GM21723 (cell line): ENCODE data around the gene GINM1.

Experiments
- ATAC-seq: cut with Tn5 transposase; IDR thresholded peaks from one replicate; pipeline ENCODE4 v1.9.1; 2021; ENCODE audit warnings: mild to moderate bottlenecking, moderate library complexity; ENCODE audit not compliant: unreplicated experiment

Gene GINM1, protein sequence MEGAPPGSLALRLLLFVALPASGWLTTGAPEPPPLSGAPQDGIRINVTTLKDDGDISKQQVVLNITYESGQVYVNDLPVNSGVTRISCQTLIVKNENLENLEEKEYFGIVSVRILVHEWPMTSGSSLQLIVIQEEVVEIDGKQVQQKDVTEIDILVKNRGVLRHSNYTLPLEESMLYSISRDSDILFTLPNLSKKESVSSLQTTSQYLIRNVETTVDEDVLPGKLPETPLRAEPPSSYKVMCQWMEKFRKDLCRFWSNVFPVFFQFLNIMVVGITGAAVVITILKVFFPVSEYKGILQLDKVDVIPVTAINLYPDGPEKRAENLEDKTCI

DNA sequence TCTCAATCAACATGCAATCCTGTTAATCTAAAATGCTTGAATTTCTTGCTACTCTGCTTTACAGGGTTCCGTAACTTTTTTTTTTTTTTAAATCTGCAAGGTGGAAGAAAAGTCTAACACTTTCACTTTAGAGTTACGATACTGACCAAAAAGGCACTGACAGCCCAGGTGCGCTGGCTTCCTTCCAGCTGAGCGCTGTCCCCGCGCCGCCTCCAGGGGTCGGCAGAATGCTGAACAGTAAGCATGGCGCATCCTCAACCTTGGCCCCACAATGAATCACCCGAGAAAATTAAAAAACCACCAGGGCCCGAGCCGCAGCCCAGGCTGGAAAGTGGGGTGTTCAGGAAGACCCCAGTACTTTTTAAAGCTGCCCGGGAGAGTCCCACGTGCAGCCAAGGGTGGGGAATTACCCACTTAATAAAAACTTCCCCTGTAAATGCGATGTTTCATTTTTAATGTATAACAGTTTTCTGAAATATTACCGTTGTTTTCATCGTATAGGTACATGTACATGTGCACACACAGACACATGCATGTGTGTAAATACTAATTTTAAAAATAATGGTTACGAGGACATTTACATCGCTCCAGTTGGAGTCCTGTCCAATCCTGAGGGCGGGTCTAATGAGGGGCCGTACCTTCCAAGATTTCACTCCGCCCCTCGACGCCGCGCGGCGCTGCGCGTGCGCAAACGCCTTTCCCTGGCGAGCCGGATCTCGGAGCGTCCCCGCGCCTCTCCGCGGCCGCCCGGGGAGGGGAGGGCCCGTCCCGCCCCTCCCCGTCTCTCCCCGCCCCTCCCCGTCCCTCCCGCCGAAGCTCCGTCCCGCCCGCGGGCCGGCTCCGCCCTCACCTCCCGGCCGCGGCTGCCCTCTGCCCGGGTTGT lies at the start of gene GINM1:
GINM1 (plus strand) TSS at position 849 of the 883 bp plus-strand sequence. CDS start 40 bp downstream, outside the sequence.
- ATAC-seq: peak; percentile 80

DNA sequence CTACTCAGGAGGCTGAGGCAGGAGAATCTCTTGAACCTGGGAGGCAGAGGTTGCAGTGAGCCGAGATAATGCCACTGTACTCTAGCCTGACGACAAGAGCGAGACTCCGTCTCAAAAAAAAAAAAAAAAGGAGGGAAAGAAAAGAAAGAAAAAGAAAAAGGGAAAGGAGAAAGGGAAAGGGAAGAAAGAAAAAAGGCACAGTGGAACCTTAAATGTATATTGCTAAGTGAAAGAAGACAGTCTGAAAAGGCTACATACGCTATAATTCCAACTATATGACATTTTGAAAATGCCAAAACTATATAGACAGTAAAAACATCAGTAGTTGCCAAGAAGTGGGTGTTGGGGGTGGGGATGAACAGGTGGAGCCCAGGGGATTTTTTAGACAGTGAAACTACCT lies 36.5 kb upstream of the GINM1 start:
- no peak for ATAC-seq

DNA sequence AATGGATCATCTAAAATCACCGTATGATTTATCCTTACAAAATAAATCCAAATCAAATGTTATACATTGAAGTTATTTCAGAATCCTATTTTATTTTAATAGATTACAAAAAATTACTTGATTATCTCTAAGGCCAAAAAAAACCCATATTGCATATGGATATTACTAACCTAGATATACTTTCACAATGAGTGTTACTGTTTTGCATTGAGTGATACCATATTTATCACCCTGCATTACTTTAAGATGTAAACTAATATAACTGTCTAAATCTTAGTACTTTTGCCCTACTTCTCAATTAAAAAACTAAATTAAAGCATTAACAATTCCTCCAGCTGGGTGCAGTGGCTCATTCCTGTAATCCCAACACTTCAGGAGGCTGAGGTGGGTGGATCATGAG lies 31.4 kb upstream of the GINM1 start:
- no peak for ATAC-seq

DNA sequence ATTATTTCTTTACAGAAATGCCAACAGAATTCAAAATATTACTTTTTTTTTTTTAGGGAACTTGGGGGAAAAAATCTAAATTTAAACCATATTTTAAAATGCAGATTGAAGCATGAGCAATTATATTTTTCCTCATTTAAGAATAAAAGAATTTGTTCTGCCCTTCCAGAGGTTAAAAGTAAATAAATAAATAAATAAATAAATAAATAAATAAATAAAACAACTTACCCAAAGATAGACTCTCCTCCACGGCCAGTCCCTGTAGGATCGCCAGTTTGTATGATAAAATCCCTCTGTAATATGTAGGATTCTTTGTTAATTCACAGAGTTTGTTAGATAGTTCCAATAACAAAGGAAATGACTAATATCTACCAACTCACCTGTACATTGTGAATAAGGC lies 25.0 kb upstream of the GINM1 start:
- no peak for ATAC-seq

DNA sequence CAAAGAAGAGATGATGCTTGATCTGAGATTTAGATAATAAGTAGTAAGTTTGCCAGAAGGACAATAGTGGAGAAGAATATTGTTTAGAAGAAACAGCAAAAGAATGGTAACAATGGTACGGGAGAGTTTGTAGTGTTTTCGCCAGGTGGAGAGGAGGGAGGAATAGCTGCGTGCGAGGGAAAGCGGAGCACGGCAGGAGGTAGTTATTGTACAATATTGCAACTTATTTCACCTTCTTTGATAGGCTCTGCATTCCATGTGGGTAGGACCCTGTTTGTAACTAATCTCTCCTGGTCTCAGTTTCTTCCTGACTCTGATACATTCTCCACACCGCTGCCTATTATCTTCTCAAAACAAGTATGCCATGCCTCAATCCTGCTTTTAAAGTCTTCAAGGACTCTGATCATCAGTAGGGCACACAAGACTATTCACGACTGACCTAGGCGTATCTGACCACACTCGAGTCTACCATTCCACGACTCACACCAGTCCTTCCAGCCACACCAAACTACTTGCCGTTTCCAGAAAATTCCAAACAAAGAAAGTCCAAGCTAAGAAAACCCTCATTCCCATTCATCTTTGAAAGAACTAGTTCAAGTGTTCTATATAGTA lies 21.4 kb upstream of the GINM1 start:
- peak; percentile 2 for ATAC-seq

DNA sequence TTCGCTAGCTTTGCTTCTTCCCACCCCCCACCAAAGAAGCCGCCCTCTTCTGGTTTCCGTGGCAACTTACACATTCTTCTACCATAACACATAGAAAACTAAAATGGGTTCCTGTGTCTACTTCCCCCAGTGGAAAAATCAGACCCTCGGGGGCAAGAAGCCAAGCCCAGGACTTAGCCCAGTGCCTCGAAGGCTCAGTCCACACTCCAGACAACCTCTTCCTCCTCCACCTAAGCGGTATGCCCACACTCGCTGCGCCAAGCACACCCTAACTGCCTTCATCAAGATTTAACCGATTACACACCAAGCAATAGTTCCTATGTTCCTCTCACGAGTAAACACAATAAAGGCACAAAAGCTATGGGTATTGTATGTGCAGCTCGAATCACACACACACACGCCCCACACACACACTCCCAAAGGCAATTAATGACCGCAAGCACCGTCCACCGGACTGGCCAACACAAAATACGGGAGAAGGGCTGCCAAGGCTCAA lies 20.9 kb upstream of the GINM1 start:
- peak; percentile 29 for ATAC-seq

DNA sequence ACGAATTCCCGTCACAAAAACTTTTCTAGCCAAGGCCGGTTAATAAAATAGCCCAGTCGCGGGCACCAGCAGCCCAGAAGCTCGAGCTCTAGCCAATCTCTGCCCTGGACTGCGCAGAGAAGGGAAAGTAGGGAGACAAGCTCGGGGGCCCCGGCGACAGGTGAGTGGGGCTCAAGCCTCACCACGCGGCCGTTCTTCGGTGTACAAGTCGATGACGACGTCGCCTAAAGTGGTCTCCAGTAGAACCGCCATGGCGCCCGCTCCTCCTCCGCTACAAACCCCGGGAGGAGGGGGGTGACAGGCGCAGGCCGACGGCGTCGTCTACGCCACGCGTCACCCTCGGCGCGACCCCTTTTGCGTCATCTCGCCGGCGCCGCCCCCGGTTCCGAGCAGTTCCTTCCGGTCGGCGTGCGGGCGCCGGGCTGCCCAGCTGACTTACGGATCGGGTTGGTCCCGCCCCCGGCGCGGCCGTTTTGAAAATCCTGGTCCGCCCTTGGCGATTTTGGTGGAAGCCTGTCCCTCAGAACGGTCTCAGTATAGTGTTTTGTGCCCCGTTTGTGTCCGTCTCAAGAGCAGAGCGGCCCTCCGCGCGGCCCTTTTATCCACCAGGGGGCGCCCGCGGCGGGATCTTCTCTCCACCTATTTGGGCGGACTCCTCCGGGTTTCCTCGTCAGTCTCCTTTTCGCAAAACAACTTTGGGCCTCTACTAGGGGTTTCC lies 20.3 kb upstream of the GINM1 start, which contains the start of gene PPIL4:
PPIL4 (minus strand) TSS at position 290 of the 718 bp plus-strand sequence; CDS start at position 252, 38 bp downstream.
- peak; percentile 93 for ATAC-seq

DNA sequence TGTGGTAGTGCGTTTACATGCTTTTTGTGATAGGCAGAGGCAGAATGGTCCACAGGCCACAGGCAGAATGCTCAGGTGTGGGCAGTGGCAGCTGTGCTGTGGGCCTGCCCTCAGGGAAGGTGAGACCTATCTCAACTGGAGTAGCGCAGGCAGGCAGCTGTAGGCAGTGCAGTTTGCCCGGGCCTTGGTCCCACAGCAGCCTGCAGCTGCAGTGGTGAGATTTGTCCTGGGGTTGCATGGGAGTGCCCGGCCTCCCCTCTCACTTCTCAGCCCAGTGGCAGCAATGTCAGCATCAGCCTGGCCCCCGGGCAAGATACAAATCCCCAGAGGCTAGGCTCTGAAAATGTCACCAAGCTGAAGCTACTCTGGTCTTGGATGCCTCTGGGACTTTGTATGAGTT lies 14.3 kb upstream of the GINM1 start:
- ATAC-seq: no peak

DNA sequence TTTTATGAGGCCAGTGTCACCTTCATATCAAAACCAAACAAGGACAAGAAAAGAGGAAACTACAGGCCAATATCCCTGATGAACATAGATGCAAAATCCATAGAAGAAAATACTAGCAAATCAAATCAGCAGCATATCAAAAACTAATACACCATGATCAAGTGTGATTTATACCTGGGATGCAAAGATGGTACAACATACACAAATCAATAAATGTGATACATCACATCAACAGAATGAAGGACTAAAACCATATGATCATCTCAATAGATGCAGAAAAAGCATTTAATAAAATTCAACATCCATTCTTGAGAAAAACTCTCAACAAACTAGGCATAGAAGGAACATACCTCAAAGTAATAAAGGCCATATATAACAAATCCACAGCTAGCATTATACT lies 8.1 kb upstream of the GINM1 start:
- ATAC-seq: no peak

DNA sequence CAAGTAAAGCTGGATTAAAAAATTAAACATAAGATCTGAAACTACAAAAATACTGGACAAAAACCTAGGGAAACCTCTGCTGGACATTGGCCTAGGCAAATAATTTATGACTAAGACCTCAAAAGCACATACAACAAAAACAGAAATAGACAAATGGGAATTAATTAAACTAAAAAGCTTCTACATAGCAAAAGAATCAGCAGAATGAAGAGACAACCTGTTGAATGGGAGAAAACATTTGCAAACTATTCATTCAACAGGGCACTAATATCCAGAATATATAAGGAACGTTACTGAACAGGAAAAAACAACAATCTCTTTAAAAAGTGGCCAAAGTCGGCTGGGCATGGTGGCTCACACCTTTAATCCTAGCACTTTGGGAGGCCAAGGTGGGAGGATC lies 6.8 kb upstream of the GINM1 start:
- no peak for ATAC-seq

DNA sequence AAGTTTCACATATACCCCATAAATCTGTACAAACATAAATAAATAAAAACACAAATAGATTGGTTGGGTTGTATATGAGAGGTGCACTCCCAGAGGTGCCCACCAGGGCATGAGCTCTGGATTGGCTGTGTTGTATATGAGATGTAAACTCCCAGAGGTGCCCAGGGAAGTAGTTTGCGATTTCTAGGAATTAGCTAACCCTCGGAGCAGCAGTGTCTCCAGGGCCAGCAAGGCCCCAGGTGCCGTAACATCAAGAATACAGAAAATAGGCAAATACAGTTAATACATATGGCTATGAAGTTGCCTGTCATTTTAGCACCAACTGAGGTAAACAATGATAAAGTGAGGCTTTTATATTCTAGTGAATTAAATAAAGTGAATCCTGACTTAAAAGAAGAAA lies 5.4 kb upstream of the GINM1 start:
- no peak for ATAC-seq

DNA sequence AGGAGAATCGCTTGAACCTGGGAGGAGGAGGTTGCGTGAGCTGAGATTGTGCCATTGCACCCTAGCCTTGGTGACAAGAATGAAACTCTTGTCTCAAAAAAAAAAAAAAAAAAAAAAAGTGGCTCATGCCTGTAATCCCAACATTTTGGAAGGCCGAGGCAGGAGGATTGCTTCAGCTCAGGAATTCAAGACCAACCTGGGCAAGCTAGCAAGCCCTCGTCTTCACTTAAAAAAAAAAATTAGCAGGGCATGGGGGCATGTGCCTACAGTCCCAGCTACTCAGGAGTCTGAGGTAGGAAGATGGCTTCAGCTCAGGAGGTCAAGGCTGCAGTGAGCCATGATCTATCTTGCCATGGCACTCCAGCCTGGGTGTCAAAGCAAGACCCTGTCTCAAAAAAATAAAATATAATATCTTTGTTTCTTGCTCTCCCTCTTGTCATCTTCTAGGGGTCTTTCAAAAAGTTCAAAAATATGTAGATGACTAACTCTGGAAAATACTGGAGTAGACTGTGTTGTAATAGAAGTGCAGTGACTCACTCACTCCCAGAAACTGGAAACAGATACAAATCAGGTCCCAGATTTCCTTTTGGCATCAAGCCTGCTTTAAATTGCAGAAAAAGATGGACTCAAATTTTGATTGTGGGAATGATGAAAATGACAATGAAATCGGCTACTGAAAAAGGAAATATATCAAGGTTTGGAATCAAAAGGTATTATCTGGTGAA lies 2.8 kb upstream of the GINM1 start:
- ATAC-seq: no peak

DNA sequence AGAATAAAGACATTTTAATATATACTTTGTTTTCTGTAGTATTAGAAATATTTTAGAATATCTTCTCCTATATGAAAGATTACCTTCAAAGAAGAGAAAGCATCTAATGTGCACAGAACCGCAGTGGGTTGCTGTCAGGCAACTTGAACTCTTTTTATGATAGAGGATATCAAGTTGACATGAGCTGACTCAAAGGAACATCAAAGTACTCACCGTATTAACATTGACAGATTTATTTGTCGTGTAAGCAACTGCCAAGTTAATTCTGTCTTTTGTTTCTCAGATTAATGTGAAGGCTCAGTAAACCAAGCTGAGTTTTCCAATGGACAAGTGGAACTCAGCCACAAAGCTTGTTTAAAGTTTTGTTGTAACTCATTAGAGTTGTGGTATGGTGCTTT lies 2.2 kb upstream of the GINM1 start:
- no peak for ATAC-seq

DNA sequence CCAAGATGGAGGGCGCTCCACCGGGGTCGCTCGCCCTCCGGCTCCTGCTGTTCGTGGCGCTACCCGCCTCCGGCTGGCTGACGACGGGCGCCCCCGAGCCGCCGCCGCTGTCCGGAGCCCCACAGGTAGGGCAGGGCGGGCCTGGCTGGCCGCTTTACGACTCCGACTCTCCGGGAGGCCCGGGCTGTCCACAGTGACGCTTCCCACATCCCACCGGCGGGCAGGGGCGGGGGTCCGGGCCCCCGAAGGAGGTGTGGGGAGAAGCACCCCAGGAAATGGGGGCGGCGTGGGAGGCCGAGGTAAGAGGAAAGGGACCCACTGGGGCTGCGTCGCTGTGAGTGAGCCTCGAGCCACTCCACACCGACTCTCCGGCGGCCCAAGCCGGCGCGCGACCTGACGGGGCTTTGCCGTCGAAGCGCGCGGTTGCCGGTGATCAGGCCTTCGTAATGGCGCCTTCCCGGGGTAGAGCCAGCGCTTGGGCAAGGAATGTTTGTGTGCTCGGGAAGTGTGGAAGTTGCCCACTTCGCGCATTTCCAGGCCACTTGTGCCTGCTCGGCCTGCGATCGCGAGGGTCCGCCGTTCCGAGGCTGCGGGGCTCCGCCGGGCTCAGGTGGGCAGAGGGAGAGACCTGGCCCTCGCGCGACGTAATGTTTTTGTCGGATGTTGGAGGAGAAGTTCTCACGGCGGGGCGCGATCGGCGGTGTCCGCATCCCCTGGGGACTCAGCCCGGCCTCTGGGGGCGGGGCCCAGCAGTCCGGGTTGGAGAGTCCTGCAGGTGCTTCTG lies 427 bp downstream of the GINM1 start:
- ATAC-seq: peak; percentile 23

DNA sequence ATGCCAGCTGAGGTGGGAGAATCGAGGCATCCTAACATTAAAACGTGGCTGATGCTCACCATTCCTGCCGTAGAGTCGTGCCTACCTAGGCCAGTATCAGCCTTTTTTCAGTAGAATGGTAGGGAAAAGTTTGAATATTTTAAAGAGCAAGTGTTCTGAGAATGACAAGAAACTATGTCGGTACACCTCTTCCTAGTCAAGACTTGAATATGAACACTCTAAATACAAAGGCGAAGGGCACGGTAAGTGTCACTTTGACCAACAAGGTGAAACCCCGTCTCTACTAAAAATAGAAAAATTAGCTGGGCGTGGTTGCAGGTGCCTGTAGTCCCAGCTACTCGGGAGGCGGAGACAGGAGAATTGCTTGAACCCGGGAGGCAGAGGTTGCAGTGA lies 1.0 kb downstream of the GINM1 start:
- peak; percentile 25 for ATAC-seq

DNA sequence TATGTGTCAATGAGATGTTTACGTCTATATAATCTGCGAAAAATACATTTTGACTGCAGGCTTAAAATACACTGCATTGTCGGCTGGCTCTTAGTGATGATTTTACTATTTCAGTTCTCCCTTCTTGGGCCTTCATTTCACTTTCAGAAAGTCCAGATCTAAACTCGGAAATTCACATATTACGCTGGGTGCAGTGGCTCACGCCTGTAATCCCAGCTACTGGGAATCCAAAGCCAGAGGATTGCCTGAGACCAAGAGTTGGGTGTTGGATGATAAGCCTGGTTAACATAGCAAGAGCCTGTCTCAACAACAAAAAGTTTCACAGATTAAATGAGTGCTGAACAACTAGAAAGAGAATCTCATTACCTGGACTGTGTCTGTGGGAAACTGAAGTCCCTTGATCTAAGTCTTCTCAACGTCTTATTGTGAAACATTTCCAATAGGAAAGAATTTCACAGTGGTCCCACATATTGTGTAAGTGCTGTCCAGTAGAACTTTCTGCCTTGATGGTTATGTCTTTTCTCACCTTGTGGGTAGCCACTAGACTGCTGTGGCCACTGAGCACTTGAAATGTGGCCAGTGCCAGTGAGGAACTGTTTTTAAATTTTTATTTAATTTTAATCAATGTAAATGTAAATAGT lies 1.9 kb downstream of the GINM1 start:
- ATAC-seq: no peak

DNA sequence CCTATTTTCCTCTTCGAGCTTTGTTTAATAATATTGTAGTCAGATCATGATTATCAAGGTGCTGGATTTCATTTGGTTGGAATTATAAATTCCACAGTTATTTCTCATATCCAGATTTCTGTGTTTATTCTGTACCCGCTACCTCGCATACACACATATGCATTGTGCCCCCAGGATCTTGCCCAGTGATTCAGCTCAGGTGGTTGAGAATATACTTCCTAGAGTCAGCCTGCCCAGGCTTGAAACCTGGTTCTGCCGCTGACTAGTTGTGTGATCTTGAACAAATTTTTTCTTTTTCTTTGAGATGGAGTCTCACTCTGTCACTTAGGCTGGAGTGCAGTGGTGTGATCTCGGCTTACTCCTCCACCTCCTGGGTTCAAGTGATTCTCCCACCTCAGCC lies 14.7 kb downstream of the GINM1 start:
- ATAC-seq: no peak

DNA sequence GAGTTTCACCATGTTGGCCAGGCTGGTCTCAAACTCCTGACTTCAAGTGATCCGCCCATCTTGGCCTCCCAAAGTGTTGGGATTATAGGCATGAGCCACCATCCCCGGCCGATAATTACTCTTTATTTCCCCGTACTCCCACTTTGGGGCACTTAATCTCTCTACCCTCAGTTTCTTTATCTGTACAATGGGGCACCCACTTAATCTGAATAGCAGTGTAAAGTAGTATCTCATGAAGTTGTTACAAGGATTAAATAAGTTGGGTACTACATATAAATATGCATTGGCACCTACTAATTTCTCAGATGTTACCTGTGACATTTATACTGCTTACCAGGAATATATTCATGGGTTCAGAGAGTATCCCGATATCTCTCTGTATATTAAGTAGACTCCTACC lies 15.2 kb downstream of the GINM1 start:
- ATAC-seq: no peak

DNA sequence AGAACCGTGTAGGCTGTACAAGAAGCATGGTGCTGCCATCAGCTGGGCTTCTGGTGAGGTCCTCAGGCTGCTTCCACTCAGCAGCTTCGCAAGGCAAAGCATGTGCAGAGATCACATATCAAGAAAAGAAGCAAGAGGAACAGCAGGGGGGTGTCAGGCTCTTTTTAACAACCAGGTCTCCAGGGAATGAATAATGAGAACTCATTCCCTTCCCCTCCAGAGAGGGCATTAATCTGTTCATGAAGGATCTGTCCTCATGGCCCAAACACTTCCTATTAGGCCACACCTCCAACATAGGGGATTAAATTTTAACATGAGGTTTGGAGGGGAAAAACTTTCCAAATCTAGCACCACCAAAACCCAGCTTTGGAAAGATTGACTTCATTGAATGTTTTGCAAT lies 20.0 kb downstream of the GINM1 start:
- no peak for ATAC-seq
